Measurements from ENCODE around the gene NCKAP5.

GRCh38 chr2:133286326-133286922 lies 281.8 kb downstream of the NCKAP5 start:
- no peak for TF ChIP-seq EZH2 (IDR thresholded peaks at IDR 0.05; ENCODE audit: insufficient read depth, low read length)
- no peak for TF ChIP-seq CTCF (IDR thresholded peaks at IDR 0.05; ENCODE audit: insufficient read depth, low read depth, low read length)
